ENCODE results near the gene CA10. TPM values are rescaled to one million over a fixed set of nuclear protein-coding genes. Genes with fewer than 3 reads are reported as not detected.

Gene CA10
- total RNA-seq, 2 donors from 2014 or later, result not detected

DNA sequence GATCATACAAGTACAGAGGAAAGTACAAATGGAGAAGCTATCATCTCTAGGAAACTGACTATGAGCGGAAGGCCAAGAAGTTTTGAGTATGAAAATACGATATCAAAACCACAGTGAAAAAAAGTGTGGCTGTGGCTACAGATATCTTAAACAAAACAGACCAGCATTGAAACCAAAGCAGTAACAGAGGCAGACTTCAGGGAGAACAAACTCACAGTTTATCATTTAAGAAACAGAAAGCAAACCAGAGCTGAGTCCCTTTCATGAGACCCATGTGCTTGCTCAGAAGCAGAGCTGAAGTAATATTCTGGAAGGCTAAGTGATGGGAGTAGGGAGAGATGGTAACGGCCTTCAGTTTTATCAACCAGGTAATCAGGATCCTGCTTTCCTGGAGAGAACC, 317.8 kb downstream of the CA10 start:
- H3K9me3 ChIP-seq, result no peaks in the 10 kb centered on the region
- H3K27ac ChIP-seq, result no peak overlapping the region
- H3K4me1 ChIP-seq (ENCODE audit: control insufficient read depth in 1 of 2, low read depth in 2 of 2), result no peaks in the 10 kb centered on the region
- H3K4me3 ChIP-seq, result no peak overlapping the region
- no peak for TF ChIP-seq CTCF (IDR thresholded peaks at IDR 0.05)
- no peak for DNase-seq (ENCODE audit: low spot score)
- H3K36me3 ChIP-seq, result no peaks in the 10 kb centered on the region
- H3K27me3 ChIP-seq (replicated peaks; ENCODE audit: insufficient read depth), result no peaks in the 10 kb centered on the region
- no peak for ATAC-seq (ENCODE audit: insufficient number of reproducible peaks, low FRiP score, low read depth)

DNA sequence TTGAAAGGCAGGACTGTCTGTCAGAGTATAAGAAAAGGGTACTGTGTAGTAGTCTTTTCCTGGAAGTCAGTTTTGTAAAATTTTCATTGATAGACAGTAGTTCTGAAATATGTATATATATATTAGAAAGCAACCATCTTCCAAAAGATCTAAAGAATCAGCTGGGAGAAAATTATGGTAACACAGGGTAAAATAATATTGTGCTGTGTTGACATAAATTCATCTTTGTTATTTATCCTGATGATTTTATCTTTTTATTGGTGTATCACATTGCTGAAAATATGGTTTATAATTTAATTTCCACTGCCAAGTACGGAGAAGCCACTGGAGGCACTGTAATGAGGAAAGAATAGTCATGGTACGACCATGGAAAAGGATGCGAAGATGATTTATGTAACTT, 324.9 kb downstream of the CA10 start:
- Histone ChIP-seq H3K4me1 (ENCODE audit: control insufficient read depth in 1 of 2, low read depth in 2 of 2) (no peaks in the 10 kb centered on the region), H3K4me3 (no peak overlapping the region), H3K27ac (no peak overlapping the region), H3K9me3 (no peaks in the 10 kb centered on the region), H3K27me3 (replicated peaks; ENCODE audit: insufficient read depth) (no peaks in the 10 kb centered on the region), H3K36me3 (no peaks in the 10 kb centered on the region)
- DNase-seq (ENCODE audit: low spot score) (no peak), ATAC-seq (ENCODE audit: insufficient number of reproducible peaks, low FRiP score, low read depth) (no peak)
- TF ChIP-seq CTCF (IDR thresholded peaks at IDR 0.05), result no peak

DNA sequence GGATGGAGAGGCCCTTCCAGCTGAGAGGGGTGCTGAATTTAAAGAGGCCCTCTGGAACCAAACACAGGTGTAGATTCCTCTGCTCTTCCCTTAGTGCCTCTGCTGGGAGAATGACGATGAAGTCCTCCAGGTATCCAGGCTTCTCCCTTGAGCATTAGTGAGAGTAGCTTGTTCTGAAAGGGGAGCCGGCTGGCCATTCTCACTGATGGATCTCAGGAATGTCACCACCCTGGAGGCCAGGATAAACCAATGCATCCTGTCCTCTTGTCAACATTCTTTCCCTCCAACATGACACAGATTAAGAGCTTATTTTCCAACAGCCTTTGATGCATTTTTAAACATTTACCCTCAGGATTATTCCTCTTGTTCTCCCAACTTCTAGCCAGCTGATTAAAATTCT, 325.5 kb downstream of the CA10 start:
- no peak overlapping the region for H3K27ac ChIP-seq
- no peak for ATAC-seq (ENCODE audit: insufficient number of reproducible peaks, low FRiP score, low read depth)
- H3K4me1 ChIP-seq (ENCODE audit: control insufficient read depth in 1 of 2, low read depth in 2 of 2), result no peaks in the 10 kb centered on the region
- no peak for TF ChIP-seq CTCF (IDR thresholded peaks at IDR 0.05)
- H3K9me3 ChIP-seq, result no peaks in the 10 kb centered on the region
- DNase-seq (ENCODE audit: low spot score), result no peak
- H3K36me3 ChIP-seq, result no peaks in the 10 kb centered on the region
- H3K4me3 ChIP-seq, result no peak overlapping the region
- H3K27me3 ChIP-seq (replicated peaks; ENCODE audit: insufficient read depth), result no peaks in the 10 kb centered on the region

DNA sequence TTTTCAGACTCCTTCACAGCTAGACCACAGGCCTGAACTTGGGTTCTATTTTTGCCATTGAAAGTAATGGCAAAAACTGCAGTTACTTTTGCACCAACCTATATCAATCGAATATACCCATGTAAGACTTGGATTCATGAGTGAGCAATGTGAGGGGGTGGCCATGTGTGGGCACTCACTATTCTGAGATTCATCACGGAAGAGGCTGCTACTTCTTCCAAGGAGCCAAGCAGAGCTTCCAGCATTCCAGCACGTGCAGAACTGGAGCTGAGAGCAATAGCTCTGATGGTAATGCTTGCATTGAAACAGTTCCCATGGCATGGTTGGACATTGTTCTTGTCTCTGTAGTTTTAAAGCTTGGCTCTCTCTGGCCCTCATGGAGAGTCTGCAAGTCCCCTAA, 327.6 kb downstream of the CA10 start:
- Histone ChIP-seq H3K27ac (no peak overlapping the region), H3K9me3 (no peaks in the 10 kb centered on the region), H3K27me3 (replicated peaks; ENCODE audit: insufficient read depth) (no peaks in the 10 kb centered on the region), H3K36me3 (no peaks in the 10 kb centered on the region), H3K4me1 (ENCODE audit: control insufficient read depth in 1 of 2, low read depth in 2 of 2) (no peaks in the 10 kb centered on the region), H3K4me3 (no peak overlapping the region)
- DNase-seq (ENCODE audit: low spot score) (no peak), ATAC-seq (ENCODE audit: insufficient number of reproducible peaks, low FRiP score, low read depth) (no peak)
- no peak for TF ChIP-seq CTCF (IDR thresholded peaks at IDR 0.05)

GRCh38 chr17:51830451-51830850, 328.1 kb downstream of the CA10 start:
- no peaks in the 10 kb centered on the region for H3K36me3 ChIP-seq
- no peak for TF ChIP-seq CTCF (IDR thresholded peaks at IDR 0.05)
- H3K27me3 ChIP-seq (replicated peaks; ENCODE audit: insufficient read depth), result no peaks in the 10 kb centered on the region
- no peaks in the 10 kb centered on the region for H3K9me3 ChIP-seq
- DNase-seq (ENCODE audit: low spot score), result no peak
- H3K4me3 ChIP-seq, result no peak overlapping the region
- H3K27ac ChIP-seq, result no peak overlapping the region
- H3K4me1 ChIP-seq (ENCODE audit: control insufficient read depth in 1 of 2, low read depth in 2 of 2), result no peaks in the 10 kb centered on the region
- no peak for ATAC-seq (ENCODE audit: insufficient number of reproducible peaks, low FRiP score, low read depth)
